HG02884 (cell line): Measurements from ENCODE around the gene FMN1.
A peak's percentile ranks its signal among the peaks of the same experiment; 100 is the strongest.
"Not testable (repeated sequence)": the region's sequence is repeated elsewhere in the genome, so short reads cannot be mapped to it uniquely, and the experiment has no call there.

ENCODE experiments used
- ATAC-seq: cut with Tn5 transposase; IDR thresholded peaks from one replicate; pipeline ENCODE4 v1.9.1; 2021; ENCODE audit warnings: mild to moderate bottlenecking, moderate library complexity; ENCODE audit not compliant: unreplicated experiment

FMN1 gene

DNA sequence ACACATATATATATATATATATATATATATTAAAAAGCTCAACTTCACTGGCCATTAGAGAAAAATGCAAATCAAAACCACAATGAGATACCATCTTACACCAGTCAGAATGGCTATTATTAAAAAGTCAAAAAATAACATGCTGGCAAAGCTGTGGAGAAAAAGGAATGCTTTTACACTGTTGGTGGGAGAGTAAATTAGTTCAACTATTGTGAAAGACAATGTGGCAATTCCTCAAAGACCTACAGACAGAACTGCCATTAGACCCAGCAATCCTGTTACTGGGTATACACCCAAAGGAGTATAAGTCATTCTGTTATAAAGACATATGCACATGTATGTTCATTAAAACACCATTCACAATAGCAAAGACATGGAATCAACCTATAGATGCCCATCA is 244.5 kb downstream of the FMN1 start:
- ATAC-seq = not testable (repeated sequence)

- ATAC-seq = no peak
Measured at GRCh38 chr15:32946210-32946609, 248.3 kb downstream of the FMN1 start.

GRCh38 chr15:32944431-32944830 is 250.1 kb downstream of the FMN1 start:
- no peak for ATAC-seq

- no peak for ATAC-seq
Measured at GRCh38 chr15:32943711-32944110, 250.8 kb downstream of the FMN1 start.

DNA sequence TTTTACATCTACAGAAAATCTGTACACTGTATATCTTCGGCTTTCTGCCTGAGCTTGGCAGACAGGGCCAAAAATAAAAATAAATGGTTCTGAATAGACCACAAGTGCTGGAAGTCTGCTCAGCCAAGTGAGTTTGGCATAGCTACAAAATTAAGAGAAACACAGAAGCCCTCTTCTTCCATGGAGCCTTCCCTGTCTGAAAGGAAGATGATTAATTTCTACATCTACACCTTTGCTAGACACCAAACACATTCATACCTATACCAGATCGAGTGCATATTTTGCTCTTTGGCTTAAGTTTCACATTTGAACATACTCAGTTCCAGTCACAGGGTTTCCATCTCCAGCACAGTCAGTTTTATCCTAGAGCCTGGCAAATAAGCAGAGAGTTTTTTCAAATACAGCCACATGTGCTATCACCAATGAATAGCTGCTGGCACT is 252.1 kb downstream of the FMN1 start:
- no peak for ATAC-seq

DNA sequence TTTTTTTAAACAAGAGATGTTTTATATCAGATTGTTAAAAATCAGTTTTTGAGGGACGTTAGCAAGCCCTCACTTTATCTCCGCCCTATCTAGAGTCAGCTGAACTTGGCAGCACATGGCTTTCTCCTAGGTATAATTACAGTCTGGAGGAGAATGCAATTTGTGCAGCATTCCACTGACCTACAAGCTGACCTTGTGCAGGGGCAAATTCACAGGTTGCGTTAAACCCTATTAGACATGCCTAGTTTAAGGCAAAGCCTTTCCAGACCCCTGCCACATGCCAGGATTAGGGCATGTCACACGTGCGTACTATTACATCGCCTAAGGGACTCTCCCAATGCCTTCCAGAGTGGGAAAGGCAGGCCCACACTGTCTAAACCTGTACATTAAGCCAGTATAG is 252.7 kb downstream of the FMN1 start:
- no peak for ATAC-seq

GRCh38 chr15:32936976-32937375 is 257.5 kb downstream of the FMN1 start:
- ATAC-seq = no peak

DNA sequence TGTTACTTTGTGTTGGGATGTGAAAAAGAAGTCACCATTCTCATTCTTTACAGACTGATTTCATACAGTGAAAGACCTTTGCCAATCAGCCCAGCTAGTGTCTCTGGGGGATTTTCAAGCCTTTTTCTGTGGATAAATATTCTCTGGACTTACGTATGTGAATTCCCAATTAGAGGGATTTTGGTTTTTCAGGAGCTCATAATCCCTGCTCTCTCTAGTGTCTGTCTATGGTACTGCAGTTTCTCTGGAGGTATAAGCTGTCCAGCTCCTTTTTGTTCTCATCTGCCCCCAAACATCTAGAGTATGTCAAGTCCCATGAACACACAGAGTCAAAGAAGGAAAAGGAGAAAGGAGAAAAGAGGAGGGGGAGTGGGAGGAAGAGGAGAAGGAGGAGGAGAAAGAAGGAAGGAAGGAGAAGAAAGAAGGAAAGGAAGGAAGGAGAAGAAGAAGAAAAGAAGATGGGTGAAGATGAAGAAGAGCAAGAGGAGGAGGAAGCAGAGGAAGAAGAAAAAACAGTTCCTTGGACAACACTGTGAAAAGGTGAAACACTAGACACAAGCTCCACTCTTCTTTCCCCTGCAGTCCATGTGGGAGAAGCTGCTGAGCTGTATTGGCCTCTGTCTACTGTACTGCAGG is 258.1 kb downstream of the FMN1 start:
- no peak for ATAC-seq

DNA sequence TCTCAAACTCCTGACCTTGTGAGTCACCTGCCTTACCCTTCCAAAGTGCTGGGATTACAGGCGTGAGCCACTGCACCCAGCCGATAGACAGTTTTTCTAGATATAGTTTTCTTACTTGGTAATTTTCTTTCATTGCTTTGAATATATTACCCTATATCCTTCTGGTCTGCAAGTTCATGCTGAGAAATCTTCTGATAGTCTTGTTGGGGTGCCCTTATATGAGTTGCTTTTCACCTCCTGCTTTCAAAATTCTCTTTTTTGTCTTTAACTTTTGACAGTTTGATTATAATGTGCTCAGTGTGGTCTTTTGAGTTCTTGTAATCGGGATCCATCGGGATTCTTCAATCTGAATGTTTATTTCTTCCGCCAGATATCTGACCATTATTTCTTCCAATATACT is 259.4 kb downstream of the FMN1 start:
- ATAC-seq = no peak

DNA sequence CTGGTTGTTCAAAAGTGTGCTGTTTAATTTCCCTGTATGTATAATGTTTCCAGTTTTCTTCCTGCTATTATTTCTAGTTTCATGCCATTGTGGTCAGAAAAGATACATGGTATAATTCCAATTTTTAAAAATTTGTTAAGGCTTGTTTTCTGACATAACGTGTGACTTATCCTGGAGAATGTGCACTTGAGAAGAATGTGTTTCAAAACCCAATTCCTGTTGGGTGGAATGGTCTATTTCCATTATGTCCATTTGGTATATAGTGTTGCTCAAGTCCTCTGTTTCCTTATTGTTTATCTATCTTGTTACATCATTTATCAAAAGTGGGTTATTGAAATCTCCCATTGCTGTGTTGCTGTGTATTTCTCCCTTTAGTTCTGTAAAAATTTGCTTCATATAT is 261.3 kb downstream of the FMN1 start:
- no peak for ATAC-seq

GRCh38 chr15:32928876-32929275 is 265.6 kb downstream of the FMN1 start:
- ATAC-seq = no peak

DNA sequence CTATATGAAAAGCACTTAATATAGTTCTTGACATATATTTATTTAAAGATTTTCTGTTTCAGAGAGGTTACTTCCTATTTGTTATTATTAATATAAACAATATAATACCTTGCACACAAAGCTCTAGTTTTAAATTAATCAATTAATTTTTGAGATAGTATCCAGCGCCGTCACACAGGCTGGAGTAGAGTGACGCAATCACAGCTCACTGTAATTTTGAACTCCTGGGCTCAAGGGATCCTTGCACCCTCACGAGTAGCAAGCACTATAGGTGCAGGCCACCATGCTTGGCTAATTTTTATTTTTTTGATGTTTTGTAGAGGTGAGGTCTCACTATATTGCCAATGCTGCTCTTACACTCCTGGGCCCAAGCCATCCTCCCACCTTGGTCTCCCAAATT is 267.4 kb downstream of the FMN1 start:
- no peak for ATAC-seq

- ATAC-seq = no peak
Measured at GRCh38 chr15:32923176-32923575, 271.3 kb downstream of the FMN1 start.

DNA sequence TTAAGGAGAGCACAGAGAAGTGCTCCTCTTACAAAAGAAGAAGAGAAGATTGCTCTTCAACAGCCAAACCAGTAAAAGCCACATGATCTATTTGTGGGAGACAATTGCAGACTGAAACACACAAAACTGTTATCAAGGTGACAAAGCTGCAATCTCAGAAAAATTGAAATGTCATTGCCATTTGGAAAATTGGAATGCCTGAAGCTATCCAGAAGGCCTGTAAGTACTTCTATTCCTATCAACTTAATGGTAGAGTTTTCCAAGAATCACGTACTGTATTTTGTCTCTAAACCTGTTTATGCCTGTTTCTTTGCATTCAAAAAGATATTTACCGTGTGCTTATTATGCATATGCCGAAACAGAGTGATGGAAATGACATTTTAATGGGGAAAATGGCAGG is 272.0 kb downstream of the FMN1 start:
- ATAC-seq = no peak

DNA sequence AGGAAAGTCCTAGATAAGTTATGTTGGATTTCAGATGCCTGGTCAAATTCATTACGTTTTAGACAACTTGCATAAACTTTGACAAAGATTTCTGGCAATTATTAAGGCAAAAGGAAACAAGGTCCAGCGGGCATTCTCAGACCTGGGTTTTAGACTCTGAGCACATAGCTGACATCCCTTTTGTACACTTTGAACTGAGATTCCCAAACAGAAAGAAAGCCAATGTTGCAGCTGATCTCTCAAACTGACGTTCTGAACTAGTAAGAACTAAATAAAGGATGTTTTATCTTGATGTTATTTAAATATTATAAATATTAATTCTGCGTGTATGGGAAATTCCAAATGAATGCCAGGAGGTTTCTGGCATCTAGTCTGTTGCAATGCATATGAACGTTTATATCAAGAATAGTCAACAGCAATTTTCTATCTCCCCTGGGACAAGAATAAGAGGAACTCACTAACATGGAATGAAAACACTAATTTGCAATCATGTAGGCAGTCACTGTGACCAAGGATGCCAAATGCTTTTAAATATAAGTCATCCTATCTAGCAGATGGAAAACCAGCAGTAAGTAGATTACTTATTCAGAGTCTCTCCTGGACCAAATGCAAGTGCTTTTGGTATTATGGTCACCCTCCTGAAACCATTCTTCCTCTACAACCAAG is 274.6 kb downstream of the FMN1 start:
- ATAC-seq = no peak

DNA sequence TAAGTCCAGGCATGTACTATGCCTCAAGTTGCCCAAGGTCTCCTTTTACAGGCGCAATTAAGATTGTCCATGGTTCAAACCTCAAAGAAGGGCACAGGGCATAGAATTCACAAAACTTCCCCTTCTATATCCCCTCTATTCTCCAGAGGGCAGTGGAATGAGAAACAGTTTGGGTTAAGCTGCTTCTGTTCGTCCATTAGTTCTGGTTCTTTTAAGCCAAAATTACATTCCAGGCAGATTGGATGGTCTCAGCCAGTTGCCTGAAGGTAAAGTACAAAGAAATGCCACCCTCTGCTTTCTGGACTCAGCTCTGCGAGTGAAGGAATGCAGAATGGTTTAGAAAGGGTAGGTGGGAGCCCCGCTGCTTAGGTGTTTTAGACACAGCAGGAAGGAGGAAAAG is 276.0 kb downstream of the FMN1 start:
- no peak for ATAC-seq

DNA sequence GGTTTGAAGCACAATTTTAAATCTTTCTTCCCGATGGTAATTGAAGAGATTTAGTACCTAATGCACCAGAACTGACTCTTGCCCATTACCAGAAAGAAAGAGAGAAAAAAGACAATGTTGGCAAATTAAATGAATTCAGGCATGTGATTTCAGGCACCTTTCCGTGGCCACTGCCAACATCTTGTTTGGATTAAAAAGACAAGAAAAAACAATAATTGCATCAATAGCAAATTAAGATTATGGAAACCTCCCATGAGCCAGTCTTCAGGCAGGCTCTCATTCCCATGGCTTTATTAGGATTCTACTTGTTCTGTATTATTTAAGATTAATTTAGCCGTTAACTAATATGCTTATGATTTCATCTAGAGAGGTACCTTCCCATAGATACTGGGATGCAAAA is 283.7 kb downstream of the FMN1 start:
- ATAC-seq = no peak

- no peak for ATAC-seq
Measured at GRCh38 chr15:32909431-32909830, 285.1 kb downstream of the FMN1 start.

DNA sequence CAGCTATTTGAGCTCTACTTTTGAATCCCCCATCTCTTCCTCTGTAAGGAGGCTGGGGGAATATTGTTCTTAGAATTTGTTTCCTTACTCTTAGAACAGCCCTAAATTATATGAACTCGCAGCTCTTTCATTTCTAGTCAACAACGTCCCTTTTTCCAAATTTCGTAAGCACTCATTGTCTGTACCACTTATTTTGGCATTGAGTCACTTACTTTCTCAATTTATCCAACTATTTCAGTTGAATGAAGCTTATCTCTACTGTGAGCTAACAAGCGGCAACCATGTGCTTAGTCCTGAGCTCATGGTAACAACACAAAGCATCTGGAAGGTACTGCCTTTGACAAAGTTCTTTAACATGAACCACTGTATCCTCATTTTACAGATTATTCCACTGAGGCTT is 285.6 kb downstream of the FMN1 start:
- ATAC-seq = no peak

- peak; percentile 80 for ATAC-seq
Measured at GRCh38 chr15:32908135-32908801, 286.2 kb downstream of the FMN1 start.

GRCh38 chr15:32905481-32905880 is 289.0 kb downstream of the FMN1 start:
- ATAC-seq = no peak

- ATAC-seq = no peak
Measured at GRCh38 chr15:32904448-32904847, 290.1 kb downstream of the FMN1 start.
